HG03520 (cell line): ENCODE data around the gene MTFMT.
"Not testable (repeated sequence)": the region's sequence is repeated elsewhere in the genome, so short reads cannot be mapped to it uniquely, and the experiment has no call there.

Source experiments
- ATAC-seq: cut with Tn5 transposase; IDR thresholded peaks from one replicate; pipeline ENCODE4 v1.9.1; 2021; ENCODE audit warnings: mild to moderate bottlenecking, moderate library complexity; ENCODE audit not compliant: unreplicated experiment

MTFMT gene

GRCh38 chr15:65060641-65061397 is 31.4 kb upstream of the MTFMT start:
- no peak for ATAC-seq

- no peak for ATAC-seq
Measured at GRCh38 chr15:65059931-65060596, 30.6 kb upstream of the MTFMT start.

GRCh38 chr15:65059369-65059750 is 29.9 kb upstream of the MTFMT start:
- ATAC-seq: no peak

- ATAC-seq: no peak
Measured at GRCh38 chr15:65058394-65059368, 29.2 kb upstream of the MTFMT start.

GRCh38 chr15:65057549-65057940 is 28.1 kb upstream of the MTFMT start:
- no peak for ATAC-seq

GRCh38 chr15:65056868-65057548 is 27.6 kb upstream of the MTFMT start:
- no peak for ATAC-seq

GRCh38 chr15:65056106-65056505 is 26.7 kb upstream of the MTFMT start:
- no peak for ATAC-seq

GRCh38 chr15:65055201-65055870 is 25.9 kb upstream of the MTFMT start:
- ATAC-seq: no peak

GRCh38 chr15:65054333-65055200 is 25.1 kb upstream of the MTFMT start:
- no peak for ATAC-seq

GRCh38 chr15:65052956-65053355 is 23.5 kb upstream of the MTFMT start:
- no peak for ATAC-seq

- ATAC-seq: no peak
Measured at GRCh38 chr15:65051266-65051665, 21.8 kb upstream of the MTFMT start.

- ATAC-seq: no peak
Measured at GRCh38 chr15:65050270-65050669, 20.8 kb upstream of the MTFMT start.

GRCh38 chr15:65049418-65049840 is 20.0 kb upstream of the MTFMT start:
- peak; percentile 83 for ATAC-seq

- no peak for ATAC-seq
Measured at GRCh38 chr15:65048241-65048640, 18.8 kb upstream of the MTFMT start.

GRCh38 chr15:65044724-65045481 is 15.5 kb upstream of the MTFMT start, which contains the start of gene SLC51B:
Gene SLC51B, plus strand, starts transcription at chr15:65045387. Its CDS starts 4,618 bp downstream, at chr15:65050005.
- no peak for ATAC-seq

- ATAC-seq: not testable (repeated sequence)
Measured at GRCh38 chr15:65044218-65044617, 14.8 kb upstream of the MTFMT start.

- no peak for ATAC-seq
Measured at GRCh38 chr15:65042776-65043327, 13.4 kb upstream of the MTFMT start.

GRCh38 chr15:65041787-65042186 is 12.3 kb upstream of the MTFMT start:
- ATAC-seq: no peak
